HepG2 (cell line): Measurements from ENCODE around the gene POLR3F. TPM values are rescaled to one million over a fixed set of nuclear protein-coding genes. Genes with fewer than 3 reads are reported as not detected.

ENCODE experiments used
- ATF6 ChIP-seq: sonication (generic); formaldehyde crosslinking; conservative IDR thresholded peaks from 2 replicates; pipeline ENCODE4 v1.4.0; 2020; ENCODE audit warnings: missing genetic modification reagents
- BRD4 ChIP-seq: sonication (generic); formaldehyde crosslinking; IDR thresholded peaks from 2 replicates; pipeline ENCODE4 v1.4.0; 2020; ENCODE audit warnings: missing genetic modification reagents
- DPF2 ChIP-seq: sonication (generic); formaldehyde crosslinking; IDR thresholded peaks from 2 replicates; pipeline ENCODE4 v1.4.0; 2020; ENCODE audit warnings: mild to moderate bottlenecking, low read depth, missing genetic modification reagents, borderline replicate concordance
- GTF2F1 ChIP-seq: fragments of 150-350 bp; IDR thresholded peaks from 2 replicates; pipeline ENCODE4 v1.6.1; 2014; ENCODE audit warnings: low read length
- HOXA5 ChIP-seq: sonication (generic); formaldehyde crosslinking; IDR thresholded peaks from 2 replicates; pipeline ENCODE4 v1.4.0; 2020; ENCODE audit warnings: missing genetic modification reagents
- HOXA9 ChIP-seq: sonication (generic); formaldehyde crosslinking; IDR thresholded peaks from 2 replicates; pipeline ENCODE4 v1.8.1; 2022; ENCODE audit warnings: missing genetic modification reagents, mild to moderate bottlenecking, moderate library complexity, borderline replicate concordance
- KLF15 ChIP-seq: sonication (generic); formaldehyde crosslinking; IDR thresholded peaks from 2 replicates; pipeline ENCODE4 v1.8.1; 2023; ENCODE audit warnings: borderline replicate concordance, mild to moderate bottlenecking, inconsistent platforms, missing genetic modification reagents, mixed read lengths
- MNT ChIP-seq: fragments of 450-650 bp; IDR thresholded peaks from 2 replicates; pipeline ENCODE4 v1.6.1; 2016
- POLR2AphosphoS5 ChIP-seq: IDR thresholded peaks from 2 replicates; pipeline ENCODE4 v1.6.1; 2012; ENCODE audit warnings: low read depth, low read length
- SETDB1 ChIP-seq: sonication (generic); formaldehyde crosslinking; IDR thresholded peaks from 2 replicates; pipeline ENCODE4 v1.5.1; 2020; ENCODE audit warnings: missing genetic modification reagents, mild to moderate bottlenecking, borderline replicate concordance
- SMAD9 ChIP-seq: sonication (generic); formaldehyde crosslinking; IDR thresholded peaks from 2 replicates; pipeline ENCODE4 v1.5.1; 2020; ENCODE audit warnings: mild to moderate bottlenecking, missing genetic modification reagents
- SMARCE1 ChIP-seq: fragments of 450-650 bp; IDR thresholded peaks from 2 replicates; pipeline ENCODE4 v1.6.1; 2017; ENCODE audit warnings: borderline replicate concordance
- TBP ChIP-seq: sonication (generic); formaldehyde crosslinking; IDR thresholded peaks from 2 replicates; pipeline ENCODE4 v1.5.0; 2020; ENCODE audit warnings: missing genetic modification reagents
- TEAD3 ChIP-seq: optimal IDR thresholded peaks from 2 replicates; pipeline ENCODE3; 2016; ENCODE audit warnings: borderline replicate concordance
- ZNF138 ChIP-seq: sonication (generic); formaldehyde crosslinking; IDR thresholded peaks from 2 replicates; pipeline ENCODE4 v1.5.0; 2020; ENCODE audit warnings: mild to moderate bottlenecking, low read depth, missing genetic modification reagents
- ZNF546 ChIP-seq: sonication (generic); formaldehyde crosslinking; conservative IDR thresholded peaks from 2 replicates; pipeline ENCODE4 v1.8.1; 2023; ENCODE audit warnings: mild to moderate bottlenecking, missing genetic modification reagents
- ZNF556 ChIP-seq: sonication (generic); formaldehyde crosslinking; IDR thresholded peaks from 2 replicates; pipeline ENCODE4 v1.4.0; 2020; ENCODE audit warnings: mild to moderate bottlenecking, missing genetic modification reagents, borderline replicate concordance
- ZNF749 ChIP-seq: sonication (generic); formaldehyde crosslinking; IDR thresholded peaks from 2 replicates; pipeline ENCODE4 v1.8.0; 2022; ENCODE audit warnings: mild to moderate bottlenecking, missing genetic modification reagents, moderate library complexity, borderline replicate concordance
- ZNF891 ChIP-seq: sonication (generic); formaldehyde crosslinking; IDR thresholded peaks from 2 replicates; pipeline ENCODE4 v1.5.0; 2020; ENCODE audit warnings: mild to moderate bottlenecking, missing genetic modification reagents
- polyA plus RNA-seq, 8 experiments: library from polyadenylated mRNA; depleted of rRNA in 3 of 8; stranded (reverse) in 7 of 8; unstranded in 1 of 8; fragments of >200 nt; fragmentation: Illumina TruSeq in 4 of 8; extraction: Trizol in 4 of 8; gene quantifications; 2 replicates each; pipeline versions ENCODE4 v1.2.1 to v1.2.3, GENCODE V29; 2011 to 2016; ENCODE audit warnings: low read depth in 4 of 8, missing spikeins in 1 of 8, mixed read lengths in 1 of 8; ENCODE audit not compliant: insufficient read depth in 1 of 8
- total RNA-seq, 5 experiments: library from RNA; depleted of rRNA; stranded (reverse); fragments of >200 nt; fragmentation: Illumina TruSeq; extraction: Trizol; gene quantifications; 2 replicates each; pipeline ENCODE4 v1.2.3, GENCODE V29; 2016; ENCODE audit warnings: low read depth in 1 of 5
- TF ChIP-seq, protein P1 (sequence below): sonication (generic); formaldehyde crosslinking; IDR thresholded peaks from 2 replicates; pipeline ENCODE4 v1.4.0; 2020; ENCODE audit warnings: mild to moderate bottlenecking, missing genetic modification reagents
- TF ChIP-seq, protein P2 (sequence below): sonication (generic); formaldehyde crosslinking; IDR thresholded peaks from 2 replicates; pipeline ENCODE4 v1.8.0; 2022; ENCODE audit warnings: missing genetic modification reagents, mild to moderate bottlenecking, moderate library complexity, borderline replicate concordance

The POLR3F gene
- total and polyA plus RNA-seq, 2 of the 13 experiments (the other 11 are each of a cell fraction or from before 2014, with no cell fraction given), result 11.7 to 25.5 TPM

DNA sequence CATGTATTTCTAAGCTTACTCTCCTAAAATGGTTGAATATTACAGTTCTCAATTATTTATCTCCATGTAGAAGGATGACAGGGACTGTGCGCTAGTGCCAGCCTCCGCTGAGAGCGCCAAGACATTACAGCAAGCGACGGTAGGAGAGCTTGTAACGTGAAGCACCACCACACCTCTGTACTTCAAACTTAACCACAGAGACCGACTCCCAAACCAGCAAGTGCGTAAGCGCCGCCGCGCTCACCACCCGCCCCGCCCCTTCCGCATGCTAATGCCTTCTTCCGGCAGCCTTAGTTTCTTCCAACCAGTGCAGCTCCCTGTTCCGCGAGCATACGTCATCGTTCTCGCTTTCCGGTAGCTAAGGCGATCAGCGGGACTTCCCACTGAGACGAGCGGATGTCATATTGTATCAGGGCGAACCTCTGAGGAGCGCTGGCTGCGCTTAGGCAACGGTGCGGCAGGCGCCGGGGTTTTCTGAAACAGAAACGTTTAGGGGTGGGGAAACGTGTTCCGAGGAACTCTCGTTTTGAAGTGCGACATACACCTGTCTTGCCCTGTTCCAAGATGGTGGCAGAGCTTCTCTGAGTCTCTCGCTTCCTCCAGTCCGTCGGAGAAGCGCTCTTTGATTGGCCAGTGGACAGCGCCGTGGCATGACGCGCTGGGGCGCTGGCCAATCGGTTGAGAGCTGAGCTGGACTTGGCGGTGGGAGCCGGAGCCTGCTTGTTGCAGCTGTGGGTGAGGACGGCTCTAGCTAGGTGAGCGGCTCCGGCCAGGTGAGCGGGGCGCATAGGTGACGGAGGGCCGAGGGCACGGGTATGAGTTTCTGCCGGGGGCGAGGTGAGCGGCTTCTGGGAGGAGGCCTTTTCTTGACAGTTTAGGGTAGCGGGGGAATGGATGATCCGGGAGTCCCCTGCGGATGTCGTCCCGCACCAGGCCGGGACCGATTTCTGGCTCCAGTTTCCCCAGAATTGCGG, 40.3 kb downstream of the POLR3F start, which contains the start of gene SEC23B (continued):
- TF ChIP-seq MNT (peak; percentile 38), TEAD3 (peak; percentile 72), ZNF546 (peak; percentile 71; the same call in 1 of the 2 replicates), POLR2AphosphoS5 (peak; percentile 95), KLF15 (CRISPR knock-in tag) (peak; percentile 84; the same call in 1 of the 2 replicates), ZNF138 (peak; percentile 81; the same call in 1 of the 2 replicates), ZNF891 (CRISPR knock-in tag) (peak; percentile 81), TBP (peak; percentile 92; the same call in 1 of the 2 replicates), HOXA5 (CRISPR knock-in tag) (peak; percentile 71), HOXA9 (CRISPR knock-in tag) (no peak; the same call in 1 of the 2 replicates), DPF2 (CRISPR knock-in tag) (no peak), ATF6 (CRISPR knock-in tag) (no peak), BRD4 (CRISPR knock-in tag) (peak; percentile 95), GTF2F1 (peak; percentile 66; the same call in 1 of the 2 replicates), ZNF749 (peak; percentile 87; the same call in 1 of the 2 replicates), ZNF556 (no peak; the same call in 1 of the 2 replicates), SMARCE1 (no peak), SMAD9 (CRISPR knock-in tag) (peak; percentile 85; the same call in 1 of the 2 replicates), SETDB1 (CRISPR knock-in tag) (no peak)
- TF ChIP-seq, protein P1, sequence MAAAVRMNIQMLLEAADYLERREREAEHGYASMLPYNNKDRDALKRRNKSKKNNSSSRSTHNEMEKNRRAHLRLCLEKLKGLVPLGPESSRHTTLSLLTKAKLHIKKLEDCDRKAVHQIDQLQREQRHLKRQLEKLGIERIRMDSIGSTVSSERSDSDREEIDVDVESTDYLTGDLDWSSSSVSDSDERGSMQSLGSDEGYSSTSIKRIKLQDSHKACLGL (CRISPR knock-in tag), result no peak; the same call in 1 of the 2 replicates
- TF ChIP-seq, protein P2, sequence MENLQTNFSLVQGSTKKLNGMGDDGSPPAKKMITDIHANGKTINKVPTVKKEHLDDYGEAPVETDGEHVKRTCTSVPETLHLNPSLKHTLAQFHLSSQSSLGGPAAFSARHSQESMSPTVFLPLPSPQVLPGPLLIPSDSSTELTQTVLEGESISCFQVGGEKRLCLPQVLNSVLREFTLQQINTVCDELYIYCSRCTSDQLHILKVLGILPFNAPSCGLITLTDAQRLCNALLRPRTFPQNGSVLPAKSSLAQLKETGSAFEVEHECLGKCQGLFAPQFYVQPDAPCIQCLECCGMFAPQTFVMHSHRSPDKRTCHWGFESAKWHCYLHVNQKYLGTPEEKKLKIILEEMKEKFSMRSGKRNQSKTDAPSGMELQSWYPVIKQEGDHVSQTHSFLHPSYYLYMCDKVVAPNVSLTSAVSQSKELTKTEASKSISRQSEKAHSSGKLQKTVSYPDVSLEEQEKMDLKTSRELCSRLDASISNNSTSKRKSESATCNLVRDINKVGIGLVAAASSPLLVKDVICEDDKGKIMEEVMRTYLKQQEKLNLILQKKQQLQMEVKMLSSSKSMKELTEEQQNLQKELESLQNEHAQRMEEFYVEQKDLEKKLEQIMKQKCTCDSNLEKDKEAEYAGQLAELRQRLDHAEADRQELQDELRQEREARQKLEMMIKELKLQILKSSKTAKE (CRISPR knock-in tag), result 0 out of 2 replicates have a peak, but pooled peaks have one; percentile 45
